Transverse colon (tissue), 4 donors: ENCODE data around the gene L3MBTL4. TPM values are rescaled to one million over a fixed set of nuclear protein-coding genes. Genes with fewer than 3 reads are reported as not detected.

Experiments
- DNase-seq: peaks from one replicate; pipeline ENCODE4 v3.0.0-alpha.2; 2019
- H3K27ac ChIP-seq, 4 donors: fragments of 200-600 bp; sonication (generic); 2 replicates each; pipeline ENCODE4 v1.5.1; 2016 to 2018; ENCODE audit warnings: inconsistent platforms in 4 of 4
- H3K27me3 ChIP-seq: fragments of 200-600 bp; sonication (generic); 2 replicates; pipeline ENCODE4 v1.5.1; 2017; ENCODE audit warnings: inconsistent platforms
- H3K36me3 ChIP-seq, 4 donors: fragments of 200-600 bp; sonication (generic); 2 replicates each; pipeline ENCODE4 v1.5.1; 2017 to 2019; ENCODE audit warnings: inconsistent platforms in 4 of 4
- H3K4me1 ChIP-seq, 4 donors: fragments of 200-600 bp; sonication (generic); 2 replicates each; pipeline ENCODE4 v1.5.1; 2017 to 2020; ENCODE audit warnings: inconsistent platforms in 4 of 4
- H3K4me3 ChIP-seq, 4 donors: fragments of 200-600 bp; sonication (generic); 1 replicate in 1 of 4; 2 replicates in 3 of 4; pipeline versions ENCODE4 v1.5.1 to v1.6.1; 2017 to 2019; ENCODE audit warnings: inconsistent platforms in 4 of 4
- H3K9me3 ChIP-seq, 2 donors: fragments of 200-600 bp; sonication (generic); 2 replicates each; pipeline ENCODE4 v1.5.1; 2017 to 2019; ENCODE audit warnings: inconsistent platforms in 2 of 2
- CTCF ChIP-seq, 5 experiments: fragments of 200-600 bp in 3 of 5; fragments of 450-650 bp in 2 of 5; sonication (generic) in 3 of 5; IDR thresholded peaks; 1 replicate in 2 of 5; 2 replicates in 3 of 5; pipeline ENCODE4 v1.5.1; 2016 to 2017; ENCODE audit warnings: antibody characterized with exemption in 5 of 5, inconsistent platforms in 3 of 5, mild to moderate bottlenecking in 2 of 5, moderate library complexity in 1 of 5
- EP300 ChIP-seq: sonication (generic); formaldehyde crosslinking; IDR thresholded peaks from one replicate; pipeline ENCODE4 v1.6.1; 2017; ENCODE audit warnings: antibody characterized with exemption, low read depth
- POLR2A ChIP-seq: fragments of 450-650 bp; IDR thresholded peaks from one replicate; pipeline ENCODE4 v1.6.1; 2016; ENCODE audit warnings: antibody characterized with exemption, mild to moderate bottlenecking, moderate library complexity
- POLR2AphosphoS5 ChIP-seq, 3 donors: sonication (generic); formaldehyde crosslinking; IDR thresholded peaks; one replicate each; pipeline ENCODE4 v1.6.1; 2016; ENCODE audit warnings: antibody characterized with exemption in 3 of 3
- WGBS, 2 donors: methylation state at CpG; one replicate each; pipeline ENCODE4 v1.1.5; 2018; ENCODE audit warnings: low coverage in 1 of 2; 5-methylcytosine and 5-hydroxymethylcytosine counted together
- in situ Hi-C, 4 donors: fragments of 200-750 bp; cut with MboI; loops; one replicate each; pipeline versions ENCODE4 v1.15.0 to v1.15.1; 2017; ENCODE audit warnings: low sequenced_read_pairs in 3 of 4, low pct_ligation_motif_present in 1 of 4, low pct_unique_long_range_greater_than_20kb in 1 of 4
- intact Hi-C: fragments of 100-400 bp; cut with DNase I; formaldehyde crosslinking; loops from one replicate; pipeline ENCODE4 v1.15.1; 2023; ENCODE audit warnings: low total_unique reads
- total RNA-seq, 4 donors: library from RNA; depleted of rRNA; stranded (reverse); fragments of >200 nt; gene quantifications; one replicate each; pipeline ENCODE4 v1.1.0, GENCODE V29; 2016

Gene L3MBTL4
- total RNA-seq, 4 donors from 2014 or later, result 0.20 to 4.9 (median 2.9) TPM

GRCh38 chr18:6374935-6375529 lies 39.7 kb downstream of the L3MBTL4 start:
- peaks cover 0 to 12% (median 0%) of the 10 kb centered on the region in 4 donors for H3K4me1 ChIP-seq
- H3K27ac ChIP-seq, result no peak overlapping the region
- in situ Hi-C loops, result no loop called here
- no peaks in the 10 kb centered on the region for H3K27me3 ChIP-seq
- no peak for TF ChIP-seq EP300
- no peak for TF ChIP-seq CTCF (IDR thresholded peaks at IDR 0.05)
- TF ChIP-seq POLR2AphosphoS5 (IDR thresholded peaks at IDR 0.05), result no peak
- no peak for TF ChIP-seq POLR2A
- intact Hi-C loops, result no loop called here
- H3K4me3 ChIP-seq, result no peak overlapping the region
- H3K36me3 ChIP-seq, result no peaks in the 10 kb centered on the region
- DNase-seq, result no peak
- 72 to 79% methylated on average over 12 to 14 of the region's 14 CpGs for WGBS, 2 donors
- H3K9me3 ChIP-seq, result peaks cover 0 to 3% of the 10 kb centered on the region in 2 donors

- intact Hi-C loops (no loop called here), in situ Hi-C loops (no loop called here)
- H3K36me3 ChIP-seq, result no peaks in the 10 kb centered on the region
- peaks cover 0 to 3% of the 10 kb centered on the region in 2 donors for H3K9me3 ChIP-seq
- no peak for TF ChIP-seq POLR2A
- H3K4me1 ChIP-seq, result peaks cover 0 to 12% (median 0%) of the 10 kb centered on the region in 4 donors
- no peak for DNase-seq
- H3K27ac ChIP-seq, result no peak overlapping the region
- H3K4me3 ChIP-seq, result no peak overlapping the region
- no peaks in the 10 kb centered on the region for H3K27me3 ChIP-seq
- WGBS, 2 donors, result 62 to 70% methylated on average over 5 to 8 of the region's 8 CpGs
Observed at GRCh38 chr18:6374340-6374739, 40.4 kb downstream of the L3MBTL4 start.

GRCh38 chr18:6373187-6373586 lies 41.5 kb downstream of the L3MBTL4 start:
- no peak overlapping the region for H3K4me3 ChIP-seq
- no peaks in the 10 kb centered on the region for H3K9me3 ChIP-seq
- H3K27me3 ChIP-seq, result no peaks in the 10 kb centered on the region
- in situ Hi-C loops (no loop called here), intact Hi-C loops (no loop called here)
- TF ChIP-seq POLR2AphosphoS5 (IDR thresholded peaks at IDR 0.05) (no peak), CTCF (IDR thresholded peaks at IDR 0.05) (no peak), POLR2A (no peak), EP300 (no peak)
- no peak for DNase-seq
- H3K27ac ChIP-seq, result no peak overlapping the region
- peaks cover 0 to 12% (median 0%) of the 10 kb centered on the region in 4 donors for H3K4me1 ChIP-seq
- 84 to 89% methylated on average over 3 to 5 of the region's 5 CpGs for WGBS, 2 donors
- H3K36me3 ChIP-seq, result no peaks in the 10 kb centered on the region

GRCh38 chr18:6370886-6371635 lies 43.6 kb downstream of the L3MBTL4 start:
- TF ChIP-seq POLR2AphosphoS5 (IDR thresholded peaks at IDR 0.05) (no peak), EP300 (no peak), CTCF (IDR thresholded peaks at IDR 0.05) (no peak), POLR2A (no peak)
- intact Hi-C loops, result no loop called here
- H3K9me3 ChIP-seq, result no peaks in the 10 kb centered on the region
- H3K4me3 ChIP-seq, result no peak overlapping the region
- no peaks in the 10 kb centered on the region for H3K27me3 ChIP-seq
- no peak overlapping the region for H3K27ac ChIP-seq
- in situ Hi-C loops, result no loop called here
- H3K4me1 ChIP-seq, result peaks cover 0 to 12% (median 0%) of the 10 kb centered on the region in 4 donors
- H3K36me3 ChIP-seq, result no peaks in the 10 kb centered on the region
- WGBS, 2 donors, result 34 to 55% methylated on average over 9 to 12 of the region's 12 CpGs
- DNase-seq, result peak; percentile 26
